ENCODE measurements around the gene C6orf58.

Gene C6orf58

GRCh38 chr6:127576874-127577273, at the start of gene C6orf58:
Gene C6orf58, plus strand, starts transcription at chr6:127577174. Its CDS starts 12 bp downstream, at chr6:127577186.
- no peak for DNase-seq

GRCh38 chr6:127533011-127533410, 44.0 kb upstream of the C6orf58 start:
- no peak for DNase-seq

- no peak for DNase-seq
Measured at GRCh38 chr6:127533736-127534135, 43.2 kb upstream of the C6orf58 start.

GRCh38 chr6:127538750-127539264, 38.2 kb upstream of the C6orf58 start:
- DNase-seq = no peak

- DNase-seq = no peak
Measured at GRCh38 chr6:127539272-127539671, 37.7 kb upstream of the C6orf58 start.

- DNase-seq = no peak
Measured at GRCh38 chr6:127547215-127547614, 29.8 kb upstream of the C6orf58 start.

- DNase-seq = no peak
Measured at GRCh38 chr6:127547904-127548649, 28.9 kb upstream of the C6orf58 start.

- DNase-seq = no peak
Measured at GRCh38 chr6:127550403-127550802, 26.6 kb upstream of the C6orf58 start.

- DNase-seq = peak; percentile 37
Measured at GRCh38 chr6:127554435-127555006, 22.5 kb upstream of the C6orf58 start.

GRCh38 chr6:127561660-127562059, 15.3 kb upstream of the C6orf58 start:
- no peak for DNase-seq

- DNase-seq = no peak
Measured at GRCh38 chr6:127564761-127565160, 12.2 kb upstream of the C6orf58 start.

GRCh38 chr6:127566119-127566518, 10.9 kb upstream of the C6orf58 start:
- no peak for DNase-seq

GRCh38 chr6:127566651-127567050, 10.3 kb upstream of the C6orf58 start:
- no peak for DNase-seq

- no peak for DNase-seq
Measured at GRCh38 chr6:127567476-127567875, 9.5 kb upstream of the C6orf58 start.

GRCh38 chr6:127570739-127571389, 6.1 kb upstream of the C6orf58 start:
- no peak for DNase-seq

GRCh38 chr6:127578900-127579299, 1.9 kb downstream of the C6orf58 start:
- no peak for DNase-seq

- DNase-seq = no peak
Measured at GRCh38 chr6:127581576-127581975, 4.6 kb downstream of the C6orf58 start.

GRCh38 chr6:127582777-127583462, 5.9 kb downstream of the C6orf58 start:
- no peak for DNase-seq

- no peak for DNase-seq
Measured at GRCh38 chr6:127585123-127585522, 8.1 kb downstream of the C6orf58 start.

GRCh38 chr6:127586372-127586771, 9.4 kb downstream of the C6orf58 start:
- DNase-seq = no peak

- no peak for DNase-seq
Measured at GRCh38 chr6:127587875-127588274, 10.9 kb downstream of the C6orf58 start.

- DNase-seq = no peak
Measured at GRCh38 chr6:127589135-127589534, 12.2 kb downstream of the C6orf58 start.

- no peak for DNase-seq
Measured at GRCh38 chr6:127590344-127590743, 13.4 kb downstream of the C6orf58 start.

All from DMS 273 treated with DMSO at 0.1 percent for 48 hours (cell line).